SU-DHL-6 (cell line): ENCODE data around the gene CXCR5.

Experiments used
- EZH2phosphoT487 ChIP-seq: fragments of 200-600 bp; sonication (generic), shearing (Covaris generic); conservative IDR thresholded peaks from 2 replicates; pipeline ENCODE4 v1.6.1; 2018; ENCODE audit warnings: mild to moderate bottlenecking, antibody characterized with exemption, low read length, moderate library complexity, mixed read lengths
- TF ChIP-seq, protein P1 (sequence below): fragments of 200-600 bp; sonication (generic); IDR thresholded peaks from one replicate; pipeline ENCODE4 v1.5.1; 2017; ENCODE audit warnings: antibody characterized with exemption, mild to moderate bottlenecking, low read length, moderate library complexity; ENCODE audit not compliant: insufficient read depth, poor library complexity, severe bottlenecking

DNA sequence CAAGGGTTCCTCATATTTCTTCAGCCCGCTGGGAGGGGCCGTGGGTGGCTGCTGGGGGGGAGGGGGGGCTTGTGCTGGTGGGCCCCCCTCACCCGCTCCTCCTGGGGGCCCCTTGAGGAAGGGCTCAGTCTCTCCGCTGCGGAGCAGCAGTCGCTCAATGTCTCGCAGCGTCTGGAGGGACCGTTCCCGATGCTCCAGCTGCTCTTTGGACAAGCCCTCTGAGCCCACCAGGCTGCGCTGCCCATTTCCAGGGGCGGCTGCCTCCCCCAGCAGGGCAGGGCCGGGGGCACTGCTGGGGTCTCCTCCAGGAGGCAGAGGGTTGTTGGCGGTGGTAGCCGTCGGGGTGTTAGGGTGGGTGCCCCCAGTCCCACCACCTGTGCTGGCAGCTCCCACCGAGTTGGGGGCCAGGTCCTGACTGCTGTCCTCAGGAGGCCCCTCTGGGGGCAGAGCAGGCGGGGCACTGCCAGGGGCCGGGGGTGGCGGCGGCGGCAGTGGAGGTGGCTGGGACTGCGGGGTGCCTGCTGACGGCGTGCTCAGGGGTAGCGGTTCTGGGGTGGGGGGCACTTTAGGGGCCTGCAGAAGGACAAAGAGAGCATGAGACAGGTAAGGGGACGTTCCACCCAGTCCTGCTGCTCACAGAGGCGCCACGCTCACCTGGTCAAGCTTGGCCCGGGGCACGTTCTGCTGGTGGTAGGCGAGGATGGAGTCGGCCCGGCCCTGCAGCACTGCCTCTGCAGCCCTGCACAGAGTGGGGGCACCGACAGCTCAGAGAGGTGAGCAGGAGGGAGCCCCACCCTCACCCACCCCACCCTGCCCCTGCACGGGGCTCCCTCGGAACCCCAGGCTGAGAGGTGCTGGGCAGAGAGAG, 18.9 kb downstream of the CXCR5 start:
- TF ChIP-seq, protein P1, sequence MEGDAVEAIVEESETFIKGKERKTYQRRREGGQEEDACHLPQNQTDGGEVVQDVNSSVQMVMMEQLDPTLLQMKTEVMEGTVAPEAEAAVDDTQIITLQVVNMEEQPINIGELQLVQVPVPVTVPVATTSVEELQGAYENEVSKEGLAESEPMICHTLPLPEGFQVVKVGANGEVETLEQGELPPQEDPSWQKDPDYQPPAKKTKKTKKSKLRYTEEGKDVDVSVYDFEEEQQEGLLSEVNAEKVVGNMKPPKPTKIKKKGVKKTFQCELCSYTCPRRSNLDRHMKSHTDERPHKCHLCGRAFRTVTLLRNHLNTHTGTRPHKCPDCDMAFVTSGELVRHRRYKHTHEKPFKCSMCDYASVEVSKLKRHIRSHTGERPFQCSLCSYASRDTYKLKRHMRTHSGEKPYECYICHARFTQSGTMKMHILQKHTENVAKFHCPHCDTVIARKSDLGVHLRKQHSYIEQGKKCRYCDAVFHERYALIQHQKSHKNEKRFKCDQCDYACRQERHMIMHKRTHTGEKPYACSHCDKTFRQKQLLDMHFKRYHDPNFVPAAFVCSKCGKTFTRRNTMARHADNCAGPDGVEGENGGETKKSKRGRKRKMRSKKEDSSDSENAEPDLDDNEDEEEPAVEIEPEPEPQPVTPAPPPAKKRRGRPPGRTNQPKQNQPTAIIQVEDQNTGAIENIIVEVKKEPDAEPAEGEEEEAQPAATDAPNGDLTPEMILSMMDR: no peak
- TF ChIP-seq EZH2phosphoT487: no peak
